Breast epithelium (tissue), 4 donors: Measurements from ENCODE around the gene SNAP25. TPM values are rescaled to one million over a fixed set of nuclear protein-coding genes. Genes with fewer than 3 reads are reported as not detected.

Experiments used
- DNase-seq, 2 donors: peaks; one replicate each; pipeline ENCODE4 v3.0.0-alpha.2; 2019; ENCODE audit warnings: low spot score in 2 of 2
- H3K27ac ChIP-seq, 2 donors: fragments of 200-600 bp; sonication (generic) in 1 of 2; one replicate each; pipeline ENCODE4 v1.5.1; 2016 to 2019; ENCODE audit warnings: mild to moderate bottlenecking in 1 of 2
- H3K27me3 ChIP-seq, 2 donors: fragments of 200-600 bp; sonication (generic) in 1 of 2; one replicate each; pipeline versions ENCODE4 v1.5.1 to v1.6.0; 2017 to 2019; ENCODE audit warnings: control low read depth in 1 of 2, mild to moderate bottlenecking in 1 of 2
- H3K36me3 ChIP-seq: fragments of 200-600 bp; one replicate; pipeline ENCODE4 v1.5.1; 2019
- H3K4me1 ChIP-seq, 2 donors: fragments of 200-600 bp; sonication (generic); one replicate each; pipeline ENCODE4 v1.5.1; 2016 to 2019; ENCODE audit warnings: control low read depth in 1 of 2
- H3K4me3 ChIP-seq, 3 donors: fragments of 200-600 bp; sonication (generic); 1 replicate in 2 of 3; 2 replicates in 1 of 3; pipeline ENCODE4 v1.5.1; 2016 to 2019; ENCODE audit warnings: mild to moderate bottlenecking in 3 of 3, moderate library complexity in 2 of 3
- H3K9me3 ChIP-seq, 2 donors: fragments of 200-600 bp; sonication (generic) in 1 of 2; one replicate each; pipeline ENCODE4 v1.5.1; 2016 to 2019; ENCODE audit warnings: control low read depth in 1 of 2
- POLR2A ChIP-seq: fragments of 450-650 bp; IDR thresholded peaks from one replicate; pipeline ENCODE4 v1.6.1; 2016; ENCODE audit warnings: antibody characterized with exemption, mild to moderate bottlenecking, moderate library complexity
- POLR2AphosphoS5 ChIP-seq, 3 donors: sonication (generic); formaldehyde crosslinking; IDR thresholded peaks; one replicate each; pipeline ENCODE4 v1.6.1; 2017; ENCODE audit warnings: antibody characterized with exemption in 3 of 3
- intact Hi-C: fragments of 100-400 bp; cut with DNase I; formaldehyde crosslinking; loops from one replicate; pipeline ENCODE4 v1.15.1; 2023; ENCODE audit warnings: low total_unique reads
- total RNA-seq, 3 donors: library from RNA; depleted of rRNA; stranded (reverse); fragments of >200 nt; gene quantifications; one replicate each; pipeline ENCODE4 v1.1.0, GENCODE V29; 2016
- TF ChIP-seq, protein P1 (sequence below), 3 donors: fragments of 450-650 bp; IDR thresholded peaks; one replicate each; pipeline ENCODE4 v1.5.1; 2016 to 2017; ENCODE audit warnings: antibody characterized with exemption in 3 of 3, mild to moderate bottlenecking in 3 of 3, moderate library complexity in 3 of 3

Gene SNAP25
- total RNA-seq, 3 donors from 2014 or later = 0.32 to 1.6 (median 1.6) TPM

DNA sequence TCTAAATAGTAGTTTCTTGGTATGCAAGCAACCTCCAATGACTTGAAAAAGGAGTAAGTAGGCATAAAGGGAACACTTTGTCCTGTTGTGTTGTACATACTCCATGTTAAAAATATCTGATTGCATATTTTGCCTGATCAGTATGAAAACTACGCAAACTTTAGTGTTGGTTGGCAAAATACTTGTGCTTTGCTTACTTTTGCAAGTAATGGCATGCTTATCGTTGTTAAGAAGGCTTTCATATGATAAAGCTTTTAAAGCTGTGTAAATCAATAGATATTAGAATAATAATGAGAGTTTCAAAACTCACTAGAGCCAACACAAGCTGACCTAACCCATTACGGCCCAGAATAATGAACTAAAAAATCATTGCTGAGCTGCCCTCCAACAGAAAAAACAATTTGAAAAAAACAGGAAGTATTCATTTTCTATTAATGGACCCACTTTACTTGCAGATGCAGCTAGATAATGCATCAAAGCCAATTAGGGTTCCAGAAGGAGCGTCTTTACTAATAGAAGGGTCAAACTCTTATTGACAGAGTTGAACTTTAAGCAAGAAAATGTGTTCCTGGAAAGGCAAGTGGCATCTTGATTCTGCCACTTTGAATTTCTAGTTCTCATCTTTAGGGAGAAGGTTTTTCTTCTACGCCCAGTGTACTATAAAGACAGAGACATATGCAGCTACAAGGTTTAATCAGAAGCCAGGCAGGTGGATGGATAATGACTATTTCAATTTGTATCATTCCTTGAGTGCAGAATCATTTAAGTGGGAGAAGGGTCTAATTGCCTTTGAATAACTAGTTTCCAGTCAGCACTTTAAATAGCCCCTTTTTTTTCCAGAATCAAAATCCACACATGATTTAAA lies 82.2 kb downstream of the SNAP25 start:
- TF ChIP-seq POLR2AphosphoS5 (IDR thresholded peaks at IDR 0.05) = no peak
- TF ChIP-seq POLR2A = no peak
- TF ChIP-seq, protein P1, sequence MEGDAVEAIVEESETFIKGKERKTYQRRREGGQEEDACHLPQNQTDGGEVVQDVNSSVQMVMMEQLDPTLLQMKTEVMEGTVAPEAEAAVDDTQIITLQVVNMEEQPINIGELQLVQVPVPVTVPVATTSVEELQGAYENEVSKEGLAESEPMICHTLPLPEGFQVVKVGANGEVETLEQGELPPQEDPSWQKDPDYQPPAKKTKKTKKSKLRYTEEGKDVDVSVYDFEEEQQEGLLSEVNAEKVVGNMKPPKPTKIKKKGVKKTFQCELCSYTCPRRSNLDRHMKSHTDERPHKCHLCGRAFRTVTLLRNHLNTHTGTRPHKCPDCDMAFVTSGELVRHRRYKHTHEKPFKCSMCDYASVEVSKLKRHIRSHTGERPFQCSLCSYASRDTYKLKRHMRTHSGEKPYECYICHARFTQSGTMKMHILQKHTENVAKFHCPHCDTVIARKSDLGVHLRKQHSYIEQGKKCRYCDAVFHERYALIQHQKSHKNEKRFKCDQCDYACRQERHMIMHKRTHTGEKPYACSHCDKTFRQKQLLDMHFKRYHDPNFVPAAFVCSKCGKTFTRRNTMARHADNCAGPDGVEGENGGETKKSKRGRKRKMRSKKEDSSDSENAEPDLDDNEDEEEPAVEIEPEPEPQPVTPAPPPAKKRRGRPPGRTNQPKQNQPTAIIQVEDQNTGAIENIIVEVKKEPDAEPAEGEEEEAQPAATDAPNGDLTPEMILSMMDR (IDR thresholded peaks at IDR 0.05) = no peak
- Histone ChIP-seq H3K36me3 (no peaks in the 10 kb centered on the region), H3K4me1 (no peaks in the 10 kb centered on the region), H3K27me3 (no peaks in the 10 kb centered on the region), H3K27ac (no peak overlapping the region), H3K9me3 (no peaks in the 10 kb centered on the region), H3K4me3 (no peak overlapping the region)
- intact Hi-C loops = no loop called here
- no peak for DNase-seq

DNA sequence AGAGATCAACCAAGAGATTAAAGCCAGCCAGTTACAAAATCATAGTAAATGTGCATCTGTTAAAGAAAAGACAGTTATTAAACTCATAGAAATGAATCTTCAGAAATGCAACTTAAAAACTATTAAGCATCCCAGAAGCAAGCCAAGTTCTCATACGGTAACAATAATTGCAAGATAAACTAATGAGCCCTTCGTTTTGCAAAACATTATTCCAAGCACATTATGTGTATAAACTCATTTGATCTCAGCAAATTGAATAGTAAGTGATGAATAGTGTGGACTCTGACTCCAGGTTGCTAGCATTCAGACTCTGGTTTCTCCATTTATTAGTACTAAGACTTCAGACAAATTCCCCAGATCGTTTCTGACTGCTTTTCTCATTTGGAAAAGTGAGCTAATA lies 85.2 kb downstream of the SNAP25 start:
- intact Hi-C loops = no loop called here
- Histone ChIP-seq H3K27ac (no peak overlapping the region), H3K4me3 (no peak overlapping the region), H3K27me3 (no peaks in the 10 kb centered on the region), H3K4me1 (no peaks in the 10 kb centered on the region), H3K36me3 (no peaks in the 10 kb centered on the region), H3K9me3 (no peaks in the 10 kb centered on the region)
- TF ChIP-seq POLR2AphosphoS5 (IDR thresholded peaks at IDR 0.05) (no peak), POLR2A (no peak)
- TF ChIP-seq, protein P1 (IDR thresholded peaks at IDR 0.05) = no peak
- DNase-seq = no peak

DNA sequence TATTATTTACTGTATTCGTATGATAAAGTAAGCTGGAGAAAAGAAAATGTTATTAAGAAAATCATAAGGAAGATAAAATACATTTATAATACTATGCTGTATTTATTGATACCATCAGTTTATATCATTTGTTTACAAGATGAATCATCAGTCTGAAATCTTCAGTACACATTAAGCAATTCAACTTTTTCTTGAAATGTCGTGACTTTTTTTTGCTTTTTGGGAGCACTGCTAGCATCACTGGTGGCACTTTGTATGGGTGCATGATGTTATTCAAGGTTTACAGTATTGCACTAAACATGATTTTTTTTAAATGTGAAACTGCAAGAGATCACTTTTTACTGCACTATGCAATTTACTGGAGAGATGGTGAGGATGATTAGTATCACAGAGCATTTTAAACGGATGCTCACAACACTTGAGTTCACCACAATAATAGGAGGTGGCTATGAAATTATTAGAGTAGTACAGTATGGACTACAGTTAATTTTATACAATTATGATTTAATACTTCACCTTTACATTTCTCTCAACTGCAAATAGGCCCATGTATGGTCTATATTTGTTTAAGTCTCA lies 85.9 kb downstream of the SNAP25 start:
- Histone ChIP-seq H3K4me3 (no peak overlapping the region), H3K4me1 (no peaks in the 10 kb centered on the region), H3K27ac (no peak overlapping the region), H3K27me3 (no peaks in the 10 kb centered on the region), H3K36me3 (no peaks in the 10 kb centered on the region), H3K9me3 (no peaks in the 10 kb centered on the region)
- DNase-seq = no peak
- intact Hi-C loops = no loop called here
- TF ChIP-seq, protein P1 (IDR thresholded peaks at IDR 0.05) = no peak
- no peak for TF ChIP-seq POLR2A
- TF ChIP-seq POLR2AphosphoS5 (IDR thresholded peaks at IDR 0.05) = no peak

DNA sequence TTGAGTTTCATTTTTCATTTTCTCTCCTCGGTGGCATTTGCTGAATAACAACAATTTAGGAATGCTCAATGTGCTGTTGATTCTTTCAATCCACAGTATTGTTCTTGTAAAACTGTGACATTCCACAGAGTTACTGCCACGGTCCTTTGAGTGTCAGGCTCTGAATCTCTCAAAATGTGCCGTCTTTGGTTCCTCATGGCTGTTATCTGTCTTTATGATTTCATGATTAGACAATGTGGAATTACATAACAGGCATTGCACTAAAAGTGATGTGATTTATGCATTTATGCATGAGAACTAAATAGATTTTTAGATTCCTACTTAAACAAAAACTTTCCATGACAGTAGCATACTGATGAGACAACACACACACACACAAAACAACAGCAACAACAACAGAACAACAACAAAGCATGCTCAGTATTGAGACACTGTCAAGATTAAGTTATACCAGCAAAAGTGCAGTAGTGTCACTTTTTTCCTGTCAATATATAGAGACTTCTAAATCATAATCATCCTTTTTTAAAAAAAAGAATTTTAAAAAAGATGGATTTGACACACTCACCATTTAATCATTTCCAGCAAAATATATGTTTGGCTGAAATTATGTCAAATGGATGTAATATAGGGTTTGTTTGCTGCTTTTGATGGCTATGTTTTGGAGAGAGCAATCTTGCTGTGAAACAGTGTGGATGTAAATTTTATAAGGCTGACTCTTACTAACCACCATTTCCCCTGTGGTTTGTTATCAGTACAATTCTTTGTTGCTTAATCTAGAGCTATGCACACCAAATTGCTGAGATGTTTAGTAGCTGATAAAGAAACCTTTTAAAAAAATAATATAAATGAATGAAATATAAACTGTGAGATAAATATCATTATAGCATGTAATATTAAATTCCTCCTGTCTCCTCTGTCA lies 88.1 kb downstream of the SNAP25 start:
- intact Hi-C loops = no loop called here

More for the DNA sequence above, 88.1 kb downstream of the SNAP25 start:
- H3K9me3 ChIP-seq = no peaks in the 10 kb centered on the region
- no peaks in the 10 kb centered on the region for H3K27me3 ChIP-seq
- no peaks in the 10 kb centered on the region for H3K4me1 ChIP-seq
- TF ChIP-seq, protein P1 (IDR thresholded peaks at IDR 0.05) = no peak
- TF ChIP-seq POLR2AphosphoS5 (IDR thresholded peaks at IDR 0.05) (no peak), POLR2A (no peak)
- H3K36me3 ChIP-seq = no peaks in the 10 kb centered on the region
- no peak overlapping the region for H3K27ac ChIP-seq
- H3K4me3 ChIP-seq = no peak overlapping the region
- no peak for DNase-seq
